ENCODE measurements around the gene SAMSN1. TPM values are rescaled to one million over a fixed set of nuclear protein-coding genes. Genes with fewer than 3 reads are reported as not detected.

Gene SAMSN1
- total RNA-seq, 1 donor from 2014 or later: 0.60 TPM

DNA sequence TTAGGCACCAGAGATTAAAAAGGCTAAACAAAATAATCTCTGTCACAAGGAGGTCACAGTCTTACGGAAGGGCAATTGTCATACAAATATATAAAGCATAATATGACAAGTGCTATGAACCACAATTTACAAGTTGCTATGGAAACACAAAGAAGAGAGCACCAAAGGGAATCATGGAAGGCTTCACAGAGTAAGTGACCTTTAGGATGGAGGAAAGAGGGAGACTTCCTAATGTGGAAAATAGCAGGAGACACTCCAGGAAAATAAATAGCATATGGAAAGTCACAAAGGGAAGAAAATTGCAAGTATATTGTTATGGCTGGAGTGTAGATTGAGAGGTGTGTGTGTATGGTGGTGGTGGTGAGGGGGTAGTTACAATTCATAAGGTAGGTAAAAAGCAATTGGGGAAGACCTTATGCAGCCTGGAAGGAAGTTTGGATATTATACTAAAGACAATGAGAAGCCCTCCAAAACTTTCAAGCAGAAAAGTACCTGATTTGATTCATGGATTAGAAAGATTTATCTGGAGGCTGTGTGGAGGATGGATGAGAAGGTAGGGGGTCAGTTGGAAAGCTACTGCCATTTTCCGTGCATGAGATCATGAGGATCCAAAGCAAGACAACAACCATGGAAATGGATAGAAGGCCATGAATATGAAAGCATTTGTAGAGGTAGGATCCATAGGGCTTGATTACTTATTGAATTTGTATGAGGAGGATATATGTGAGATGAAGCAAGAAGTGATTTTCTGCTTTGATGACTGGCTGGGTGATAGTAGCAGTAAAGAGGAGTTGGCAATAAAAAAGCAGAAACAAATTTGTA is 61.7 kb downstream of the SAMSN1 start:
- DNase-seq (ENCODE audit: low read depth in 2 of 2): no peak

DNA sequence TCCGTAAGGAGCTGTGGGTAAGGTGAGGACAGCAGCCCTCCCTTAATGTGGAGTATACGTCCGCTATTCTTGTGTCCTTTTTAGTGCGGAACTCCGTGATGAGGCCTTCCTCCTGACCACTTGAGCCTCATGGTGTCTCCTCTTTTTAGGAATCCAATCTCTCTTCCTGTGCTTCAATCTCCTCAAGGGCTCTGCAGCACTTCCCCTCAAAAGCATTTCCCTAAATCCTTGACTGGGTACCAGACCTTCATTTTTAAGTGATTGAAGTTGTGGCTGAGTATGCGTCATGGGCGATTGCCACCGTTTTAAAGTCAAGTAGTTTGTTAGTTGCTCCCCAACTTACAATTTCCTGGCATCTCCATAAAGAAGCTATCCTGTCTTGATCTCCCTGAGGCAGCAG is 62.8 kb downstream of the SAMSN1 start:
- no peak for DNase-seq (ENCODE audit: low read depth in 2 of 2)

DNA sequence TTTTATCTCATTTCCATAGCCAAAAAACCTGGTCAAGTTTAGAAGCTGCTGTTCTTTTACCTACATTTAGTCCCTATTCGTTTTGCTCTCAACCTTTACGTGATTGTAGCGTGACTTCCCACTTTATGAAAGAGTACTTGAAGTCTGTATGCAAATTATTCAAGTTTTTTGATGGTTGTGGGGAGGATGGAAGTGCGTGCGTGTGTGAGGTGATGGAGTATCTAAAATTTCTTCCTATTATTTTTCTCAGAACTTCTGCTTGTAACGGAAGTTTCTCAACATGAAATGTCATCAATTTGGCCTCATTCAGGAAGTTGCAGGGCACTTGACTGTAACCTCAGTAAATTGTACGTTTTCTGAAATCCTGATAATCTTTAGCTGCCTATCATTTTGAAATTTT is 64.0 kb downstream of the SAMSN1 start:
- peak in 1 of 2 donors; percentile 1 for DNase-seq (ENCODE audit: low read depth in 2 of 2)

DNA sequence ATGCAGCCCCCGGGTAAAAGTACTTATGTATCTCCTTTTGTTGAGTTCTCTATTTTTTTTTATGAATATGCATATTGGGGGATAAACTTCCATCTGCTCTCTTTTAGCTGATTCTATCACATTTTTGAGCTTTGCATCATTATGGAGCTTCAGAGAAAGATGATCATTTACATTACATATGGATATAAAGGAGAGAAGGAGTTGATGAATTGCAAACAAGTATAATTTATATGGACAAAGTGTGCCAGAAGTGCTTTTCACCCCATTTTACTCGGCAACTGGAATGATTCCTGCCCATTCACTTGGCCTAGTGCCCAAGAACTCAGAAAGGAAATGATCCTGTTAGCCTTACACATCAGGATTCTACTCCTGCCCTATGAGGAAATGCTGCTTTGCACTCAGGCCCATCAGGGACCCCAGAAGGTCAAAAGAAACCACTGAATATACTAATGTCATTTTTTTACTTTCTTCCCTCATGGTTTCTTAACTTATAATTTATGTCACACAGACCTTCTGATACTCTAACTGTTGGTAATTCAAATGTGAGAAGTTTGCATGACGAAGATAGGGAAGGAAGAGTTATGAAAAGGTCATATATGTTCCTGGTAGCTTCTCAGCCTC is 65.6 kb downstream of the SAMSN1 start:
- DNase-seq (ENCODE audit: low read depth in 2 of 2): peak in 1 of 2 donors; percentile 7

- no peak for DNase-seq (ENCODE audit: low read depth in 2 of 2)
Measured at GRCh38 chr21:14479241-14479786, 66.8 kb downstream of the SAMSN1 start.

DNA sequence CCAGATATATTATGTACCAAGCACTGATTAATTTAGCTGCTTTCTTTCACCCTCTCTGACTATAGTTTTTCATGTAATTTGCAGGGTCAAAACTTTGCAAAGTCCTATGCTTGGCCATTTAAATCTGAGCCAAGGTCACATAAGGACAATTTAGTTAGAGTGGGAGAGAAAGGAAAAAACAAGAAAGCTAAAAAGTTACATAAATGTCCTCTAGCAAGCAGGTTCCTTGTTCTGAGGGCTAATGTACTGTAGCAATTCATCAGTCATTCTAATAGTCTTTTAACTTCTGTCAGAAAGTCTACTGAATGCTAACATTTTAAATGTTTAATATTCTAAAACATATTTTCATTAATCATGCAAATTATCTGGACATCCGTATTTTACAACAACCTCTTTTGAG is 68.3 kb downstream of the SAMSN1 start:
- DNase-seq (ENCODE audit: low read depth in 2 of 2): no peak

- no peak for DNase-seq (ENCODE audit: low read depth in 2 of 2)
Measured at GRCh38 chr21:14477133-14477532, 69.0 kb downstream of the SAMSN1 start.

DNA sequence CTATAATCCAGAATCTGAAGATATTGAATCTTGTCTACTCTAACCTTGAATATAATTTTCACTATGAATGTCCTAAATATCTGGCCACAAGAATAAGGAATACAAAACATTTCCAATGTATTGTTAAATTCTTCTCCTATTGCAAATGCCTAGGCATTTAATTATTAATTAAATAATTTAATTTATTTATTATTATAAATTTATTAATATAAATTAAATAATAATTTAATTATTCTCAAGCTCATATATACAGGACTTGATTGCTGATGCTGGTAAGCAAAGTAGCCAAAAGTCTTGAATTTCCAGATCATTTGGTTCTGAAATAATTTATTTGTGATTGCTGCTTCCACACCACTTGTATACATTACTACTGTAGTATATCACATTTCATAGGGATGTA is 71.1 kb downstream of the SAMSN1 start:
- DNase-seq (ENCODE audit: low read depth in 2 of 2): no peak

GRCh38 chr21:14469641-14470040 is 76.5 kb downstream of the SAMSN1 start:
- DNase-seq (ENCODE audit: low read depth in 2 of 2): no peak

GRCh38 chr21:14466715-14467114 is 79.4 kb downstream of the SAMSN1 start:
- DNase-seq (ENCODE audit: low read depth in 2 of 2): no peak

DNA sequence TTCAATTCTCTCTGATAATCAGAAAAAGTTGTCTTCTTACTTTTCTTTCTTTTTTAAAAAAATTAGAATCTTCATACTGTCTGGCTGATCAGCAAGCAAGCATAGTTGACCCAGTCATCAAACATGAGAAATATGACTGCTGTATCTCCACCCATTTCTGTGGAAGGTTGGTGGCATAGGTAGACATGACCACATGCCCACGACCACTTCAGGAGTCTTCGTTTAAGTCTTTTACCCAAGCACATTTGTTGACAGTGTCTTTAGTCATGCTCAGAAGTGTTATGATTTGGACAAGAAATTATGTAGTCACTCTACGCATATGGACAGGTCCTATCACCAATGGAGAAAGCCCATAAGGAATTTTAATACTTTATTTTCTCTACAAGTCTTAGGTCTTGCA is 88.4 kb downstream of the SAMSN1 start:
- DNase-seq (ENCODE audit: low read depth in 2 of 2): no peak

DNA sequence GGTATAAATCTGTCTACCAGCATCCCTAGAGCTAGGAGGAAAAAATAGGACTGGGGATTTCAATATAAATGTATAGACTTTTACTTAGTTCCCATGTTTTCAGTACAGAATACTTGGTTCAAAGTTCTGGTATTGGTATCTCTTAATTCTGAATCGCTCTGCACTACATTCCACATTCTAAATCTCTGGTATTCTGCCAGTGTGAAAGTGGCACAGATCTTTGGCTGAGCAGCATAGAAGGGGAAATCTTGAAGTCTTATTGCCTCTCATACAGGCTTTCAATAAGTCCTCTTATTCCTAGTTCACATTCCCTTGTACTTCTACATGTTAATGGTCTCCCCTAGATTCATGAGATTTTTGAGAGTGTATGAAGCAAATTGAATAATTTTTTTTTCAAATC is 89.2 kb downstream of the SAMSN1 start:
- DNase-seq (ENCODE audit: low read depth in 2 of 2): no peak

GRCh38 chr21:14454016-14455009 is 91.8 kb downstream of the SAMSN1 start:
- DNase-seq (ENCODE audit: low read depth in 2 of 2): no peak

GRCh38 chr21:14453339-14454015 is 92.6 kb downstream of the SAMSN1 start:
- DNase-seq (ENCODE audit: low read depth in 2 of 2): no peak

GRCh38 chr21:14452727-14453241 is 93.3 kb downstream of the SAMSN1 start:
- no peak for DNase-seq (ENCODE audit: low read depth in 2 of 2)

DNA sequence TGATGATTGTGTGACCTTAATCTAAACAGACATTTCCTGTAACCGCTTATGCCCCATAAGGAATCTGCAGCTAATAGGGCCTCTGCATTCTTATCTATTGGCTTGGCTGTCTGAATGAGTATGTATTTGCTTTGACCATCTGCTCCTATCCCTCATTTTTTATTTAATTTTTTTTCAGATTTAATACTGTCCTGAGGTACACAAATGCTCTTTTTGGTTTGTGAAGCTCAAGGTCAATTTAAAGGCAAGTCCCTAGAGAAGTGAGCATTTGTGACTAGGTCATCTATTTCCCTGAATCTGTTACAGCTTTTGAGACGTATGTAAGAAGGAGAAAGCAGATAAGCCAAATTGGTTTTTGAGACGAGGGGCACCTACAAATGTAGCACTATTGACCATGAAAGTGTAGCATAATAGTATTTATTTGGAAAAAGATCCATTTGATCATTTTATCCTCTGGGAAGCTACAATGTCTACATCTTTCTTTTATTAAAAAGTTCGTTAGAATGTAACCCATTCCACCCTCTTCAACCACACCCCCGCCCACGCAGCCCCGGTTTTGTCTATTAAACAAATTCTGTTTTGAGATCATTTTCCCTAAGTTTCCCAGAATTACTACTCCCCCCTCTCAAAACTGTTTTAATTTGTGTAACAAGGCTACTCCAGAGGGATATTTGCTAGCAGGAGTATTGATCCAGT is 93.9 kb downstream of the SAMSN1 start:
- DNase-seq (ENCODE audit: low read depth in 2 of 2): no peak

DNA sequence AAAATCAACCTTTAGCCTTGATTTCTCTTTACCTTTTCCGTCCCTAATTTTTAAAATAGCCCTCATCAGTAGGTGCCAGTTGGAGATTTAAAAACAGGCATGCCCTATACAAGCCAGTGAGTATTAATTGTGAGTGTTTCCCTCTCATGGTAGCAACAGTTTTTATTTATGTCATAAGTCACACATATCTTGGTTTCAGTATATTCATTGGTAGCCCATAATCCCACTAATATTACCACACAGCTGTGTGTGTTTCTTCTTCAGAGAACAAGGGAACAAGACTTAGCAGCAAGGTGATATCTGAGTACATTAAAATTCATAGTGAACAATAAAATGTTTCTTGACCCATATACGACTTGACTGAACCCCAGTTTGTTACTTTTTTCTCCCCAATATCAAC is 94.6 kb downstream of the SAMSN1 start:
- DNase-seq (ENCODE audit: low read depth in 2 of 2): no peak

GRCh38 chr21:14448784-14449183 is 97.3 kb downstream of the SAMSN1 start:
- DNase-seq (ENCODE audit: low read depth in 2 of 2): no peak

GRCh38 chr21:14438211-14438610 is 107.9 kb downstream of the SAMSN1 start:
- no peak for DNase-seq (ENCODE audit: low read depth in 2 of 2)

GRCh38 chr21:14435423-14435822 is 110.7 kb downstream of the SAMSN1 start:
- DNase-seq (ENCODE audit: low read depth in 2 of 2): no peak

Measured in lung microvascular endothelial cell (primary cell).